Right cardiac atrium (tissue), 5 donors: ENCODE measurements around the gene SENP7. TPM values are rescaled to one million over a fixed set of nuclear protein-coding genes. Genes with fewer than 3 reads are reported as not detected.
"Not testable (repeated sequence)": the region's sequence is repeated elsewhere in the genome, so short reads cannot be mapped to it uniquely, and the experiment has no call there.

Experiments used
- ATAC-seq, 2 donors: fragments of 200-7000 bp; cut with Tn5 transposase; one replicate each; pipeline versions ENCODE4 v1.8.0 to v1.9.1; 2020; ENCODE audit warnings: moderate library complexity in 2 of 2, mild to moderate bottlenecking in 1 of 2
- DNase-seq, 3 donors: peaks; one replicate each; pipeline ENCODE4 v3.0.0-alpha.2; 2020
- H3K27ac ChIP-seq: one replicate; pipeline ENCODE4 v1.5.1; 2013; ENCODE audit warnings: mild to moderate bottlenecking, low read length, control low read depth, moderate library complexity
- H3K27me3 ChIP-seq: one replicate; pipeline ENCODE4 v1.6.1; 2013; ENCODE audit not compliant: control insufficient read depth, insufficient read depth
- H3K4me1 ChIP-seq: one replicate; pipeline ENCODE4 v1.6.1; 2013; ENCODE audit warnings: low read length; ENCODE audit not compliant: control insufficient read depth, insufficient read depth
- H3K4me3 ChIP-seq: one replicate; pipeline ENCODE4 v1.5.1; 2013; ENCODE audit warnings: low read length, control low read depth
- H3K9me3 ChIP-seq: one replicate; pipeline ENCODE4 v1.6.1; 2013; ENCODE audit warnings: low read length; ENCODE audit not compliant: control insufficient read depth
- WGBS: extraction: QIAGEN DNeasy Blood & Tissue Kit; methylation state at CpG from one replicate; pipeline ENCODE4 v1.1.7; 2013; 5-methylcytosine and 5-hydroxymethylcytosine counted together
- intact Hi-C, 4 donors: fragments of 100-400 bp; cut with DNase I; formaldehyde crosslinking; loops; one replicate each; pipeline versions ENCODE4 v1.11.0 to v1.14.0; 2022 to 2023
- polyA plus RNA-seq: library from polyadenylated mRNA; stranded (reverse); fragments of 200-250 nt; gene quantifications from one replicate; pipeline ENCODE4 v1.2.3, GENCODE V29; 2013
- total RNA-seq, 4 donors: library from RNA; stranded (reverse); fragmentation: NEBNext Ultra II Directional; extraction: Animal tissue kit (Norgen Biotek cat#: 25700); gene quantifications; one replicate each; pipeline ENCODE4 v1.2.1, GENCODE V29; 2021
- donor health status: healthy with polysubstance abuse.
- donor health status: DM: no; HTN: yes; CAD: no.
- donor health status: DM: no; HTN: no; CAD: no.
- donor health status: DM: no; HTN: yes; CAD: no; lungs with severe emphysema.
- donor health status: DM: yes; HTN: yes; CAD: no.

The SENP7 gene
- total and polyA plus RNA-seq, 5 donors = 6.0 to 12.1 (median 11.2) TPM

DNA sequence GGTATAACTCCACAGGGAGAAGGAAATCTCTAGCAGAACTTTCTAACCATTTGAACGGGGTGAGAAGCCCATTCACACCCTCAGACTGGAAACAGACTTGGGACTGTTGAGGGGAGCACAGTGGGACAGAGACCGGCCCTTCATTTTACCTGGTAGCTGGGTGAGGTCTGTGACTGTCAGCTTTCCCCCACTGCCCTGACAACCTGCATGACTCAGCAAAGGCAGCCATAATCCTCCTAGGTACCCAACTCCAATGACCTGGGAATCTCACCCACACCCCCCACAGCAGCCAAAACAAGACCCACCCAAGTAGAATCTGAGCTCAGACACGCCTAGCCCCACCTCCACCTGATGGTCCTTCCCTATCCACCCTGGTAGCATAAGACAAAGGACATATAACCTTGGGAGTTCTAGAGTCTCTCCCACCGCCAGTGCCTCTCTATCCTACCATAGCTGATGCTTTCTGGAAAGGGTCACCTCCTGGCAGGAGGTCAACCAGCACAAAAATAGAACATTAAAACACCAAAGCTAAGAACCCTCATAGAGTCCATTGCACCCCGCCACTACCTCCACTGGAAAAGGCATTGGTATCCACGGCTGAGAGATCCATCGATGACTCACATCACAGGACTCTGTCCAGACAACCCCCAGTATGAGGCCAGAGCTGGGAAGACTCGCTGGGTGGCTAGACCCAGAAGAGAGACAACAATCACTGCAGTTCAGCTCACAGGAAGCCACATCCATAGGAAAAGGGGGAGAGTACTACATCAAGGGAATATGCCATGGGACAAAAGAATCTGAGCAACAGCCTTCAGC is 28.0 kb downstream of the SENP7 start:
- no peak overlapping the region for H3K27ac ChIP-seq
- no peaks in the 10 kb centered on the region for H3K9me3 ChIP-seq
- ATAC-seq = no peak
- no peaks in the 10 kb centered on the region for H3K27me3 ChIP-seq
- no peak for DNase-seq
- WGBS = 84% methylated on average over 8 of the region's 8 CpGs
- H3K4me1 ChIP-seq = peaks cover 4% of the 10 kb centered on the region
- no peak overlapping the region for H3K4me3 ChIP-seq
- intact Hi-C loops = no loop called here

DNA sequence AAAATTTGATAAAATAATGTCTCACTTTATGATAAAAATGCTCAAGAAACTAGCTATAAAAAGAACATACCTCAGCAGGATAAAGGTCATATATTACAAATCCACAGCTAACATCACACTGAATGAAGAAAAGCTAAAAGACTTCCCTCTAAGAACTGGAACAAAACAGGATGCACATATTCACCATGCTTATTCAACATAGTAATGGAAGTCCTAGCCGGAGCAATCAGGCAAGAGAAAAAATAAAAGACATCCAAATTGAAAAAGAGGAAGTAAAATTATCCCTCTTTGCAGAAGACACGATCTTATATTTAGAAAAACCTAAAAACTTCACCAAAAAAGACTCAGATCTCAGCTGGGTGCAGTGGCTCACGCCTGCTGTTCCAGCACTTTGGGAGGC is 34.0 kb downstream of the SENP7 start:
- intact Hi-C loops = no loop called here
- no peak for DNase-seq
- no peaks in the 10 kb centered on the region for H3K4me1 ChIP-seq

DNA sequence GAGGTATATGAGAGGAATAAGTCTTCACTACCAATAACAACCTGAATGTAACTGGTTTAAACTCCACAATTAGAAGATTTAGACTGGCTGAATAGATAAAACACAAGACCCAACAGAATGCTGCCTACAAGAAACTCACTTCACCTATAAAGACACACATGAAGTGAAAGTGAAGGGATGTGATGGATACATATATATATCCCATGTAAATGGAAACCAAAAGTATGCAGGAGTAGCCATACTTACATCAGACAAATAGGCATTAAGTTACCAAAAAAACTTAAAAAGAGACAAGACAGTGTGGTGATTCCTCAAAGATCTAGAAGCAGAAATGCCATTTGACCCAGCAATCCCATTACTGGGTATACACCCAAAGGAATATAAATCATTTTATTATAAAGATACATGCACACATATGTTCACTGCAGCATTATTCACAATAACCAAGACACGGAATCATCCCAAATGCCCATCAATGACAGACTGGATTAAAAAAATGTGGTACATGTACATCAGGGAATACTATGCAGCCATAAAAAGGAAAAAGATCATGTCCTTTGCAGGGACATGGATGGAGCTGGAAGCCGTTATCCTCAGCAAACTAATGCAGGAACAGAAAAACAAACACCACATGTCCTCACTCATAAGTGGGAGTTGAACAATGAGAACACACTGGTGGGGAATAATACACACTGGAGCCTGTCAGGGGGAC is 38.0 kb downstream of the SENP7 start:
- H3K4me1 ChIP-seq, DNase-seq, H3K9me3 ChIP-seq, ATAC-seq, intact Hi-C loops, H3K27ac ChIP-seq, H3K4me3 ChIP-seq, H3K27me3 ChIP-seq: not testable (repeated sequence)
- WGBS = 100% methylated on average over 2 of the region's 2 CpGs

More for the DNA sequence above, 34.0 kb downstream of the SENP7 start:
- H3K4me3 ChIP-seq = no peak overlapping the region
- no peak overlapping the region for H3K27ac ChIP-seq
- H3K9me3 ChIP-seq = no peaks in the 10 kb centered on the region
- WGBS = 81% methylated on average over 3 of the region's 3 CpGs
- ATAC-seq = no peak
- H3K27me3 ChIP-seq = no peaks in the 10 kb centered on the region

GRCh38 chr3:101468676-101469075 is 44.3 kb downstream of the SENP7 start:
- H3K9me3 ChIP-seq, DNase-seq, H3K4me3 ChIP-seq, H3K4me1 ChIP-seq, H3K27ac ChIP-seq, H3K27me3 ChIP-seq, intact Hi-C loops, ATAC-seq: not testable (repeated sequence)
- 97% methylated on average over 4 of the region's 4 CpGs for WGBS

DNA sequence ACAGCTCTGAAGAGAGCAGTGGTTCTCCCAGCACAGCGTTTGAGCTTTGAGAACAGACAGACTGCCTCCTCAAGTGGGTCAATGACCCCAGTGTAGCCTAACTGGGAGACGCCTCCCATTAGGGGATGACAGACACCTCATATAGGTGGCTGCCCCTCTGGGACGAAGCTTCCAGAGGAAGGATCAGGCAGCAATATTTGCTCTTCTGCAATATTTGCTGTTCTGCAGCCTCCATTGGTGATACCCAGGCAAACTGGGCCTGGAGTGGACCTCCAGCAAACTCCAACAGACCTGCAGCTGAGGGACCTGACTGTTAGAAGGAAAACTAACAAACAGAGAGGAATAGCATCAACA is 45.7 kb downstream of the SENP7 start:
- DNase-seq, intact Hi-C loops, H3K4me3 ChIP-seq, ATAC-seq, H3K9me3 ChIP-seq, H3K27me3 ChIP-seq, H3K27ac ChIP-seq, H3K4me1 ChIP-seq: not testable (repeated sequence)
- WGBS = 71% methylated on average over 3 of the region's 3 CpGs

GRCh38 chr3:101466465-101467309 is 46.3 kb downstream of the SENP7 start:
- 63% methylated on average over 17 of the region's 17 CpGs for WGBS
- no peak overlapping the region for H3K4me3 ChIP-seq

GRCh38 chr3:101464235-101464634 is 48.8 kb downstream of the SENP7 start:
- ATAC-seq (no peak), DNase-seq (no peak)
- H3K27ac ChIP-seq = no peak overlapping the region
- intact Hi-C loops = no loop called here
- H3K9me3 ChIP-seq = no peaks in the 10 kb centered on the region
- 100% methylated on average over 2 of the region's 2 CpGs for WGBS
- H3K4me3 ChIP-seq = no peak overlapping the region
- H3K27me3 ChIP-seq = no peaks in the 10 kb centered on the region
- peaks cover 2% of the 10 kb centered on the region for H3K4me1 ChIP-seq

More at GRCh38 chr3:101466465-101467309, 46.3 kb downstream of the SENP7 start:
- Histone ChIP-seq H3K27ac (peak overlapping the region; percentile 34), H3K9me3 (no peaks in the 10 kb centered on the region), H3K4me1 (peaks cover 2% of the 10 kb centered on the region), H3K27me3 (no peaks in the 10 kb centered on the region)
- DNase-seq (peak in 1 of 3 donors; percentile 52), ATAC-seq (no peak)
- intact Hi-C loops = no loop called here

- no peak overlapping the region for H3K27ac ChIP-seq
- no peak overlapping the region for H3K4me3 ChIP-seq
- no peaks in the 10 kb centered on the region for H3K9me3 ChIP-seq
- H3K4me1 ChIP-seq = no peaks in the 10 kb centered on the region
- no peak for ATAC-seq
- intact Hi-C loops = no loop called here
- no peaks in the 10 kb centered on the region for H3K27me3 ChIP-seq
- DNase-seq = no peak
- WGBS = 86% methylated on average over 4 of the region's 4 CpGs
Observed at GRCh38 chr3:101461451-101461850, 51.6 kb downstream of the SENP7 start.

GRCh38 chr3:101458387-101458786 is 54.6 kb downstream of the SENP7 start:
- 96% methylated on average over 2 of the region's 2 CpGs for WGBS
- no peaks in the 10 kb centered on the region for H3K27me3 ChIP-seq
- DNase-seq (no peak), ATAC-seq (no peak)
- no peaks in the 10 kb centered on the region for H3K9me3 ChIP-seq
- intact Hi-C loops = no loop called here
- no peak overlapping the region for H3K27ac ChIP-seq
- no peak overlapping the region for H3K4me3 ChIP-seq
- no peaks in the 10 kb centered on the region for H3K4me1 ChIP-seq

DNA sequence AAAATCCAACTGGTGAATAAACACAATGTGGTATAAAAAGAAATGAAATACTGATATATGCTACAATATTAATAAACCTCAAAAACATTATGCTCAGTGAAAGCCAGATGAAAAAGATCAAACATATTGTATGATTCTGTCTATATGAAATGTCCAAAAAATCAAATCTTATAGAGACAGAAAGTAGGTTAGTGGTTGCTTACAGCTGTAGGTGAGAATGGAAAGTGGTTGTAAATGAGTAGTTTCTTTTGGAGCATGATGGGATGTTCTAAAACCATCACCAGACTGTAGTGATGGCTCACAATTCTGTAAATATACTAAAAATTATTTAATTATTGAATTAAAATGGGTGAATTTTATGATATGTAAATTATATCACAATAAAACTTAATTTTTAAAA is 58.4 kb downstream of the SENP7 start:
- DNase-seq = no peak
- ATAC-seq = no peak
- no peak overlapping the region for H3K27ac ChIP-seq
- H3K4me1 ChIP-seq = no peaks in the 10 kb centered on the region
- no peaks in the 10 kb centered on the region for H3K9me3 ChIP-seq
- H3K27me3 ChIP-seq = no peaks in the 10 kb centered on the region
- no peak overlapping the region for H3K4me3 ChIP-seq
- intact Hi-C loops = no loop called here

- Histone ChIP-seq H3K4me1 (no peaks in the 10 kb centered on the region), H3K27ac (no peak overlapping the region), H3K27me3 (no peaks in the 10 kb centered on the region), H3K4me3 (no peak overlapping the region), H3K9me3 (no peaks in the 10 kb centered on the region)
- 96% methylated on average over 3 of the region's 3 CpGs for WGBS
- intact Hi-C loops = no loop called here
- ATAC-seq (no peak), DNase-seq (no peak)
Observed at GRCh38 chr3:101453961-101454360, 59.1 kb downstream of the SENP7 start.
